Measurements from ENCODE around the gene GART.

- TF ChIP-seq CTCF (IDR thresholded peaks at IDR 0.05) (no peak), HDAC2 (IDR thresholded peaks at IDR 0.05) (no peak), SREBF2 (IDR thresholded peaks at IDR 0.05) (no peak), ELK1 (IDR thresholded peaks at IDR 0.05; ENCODE audit: low read depth, low read length) (no peak), POLR2A (IDR thresholded peaks at IDR 0.05; ENCODE audit: low read length) (no peak)
These were observed 45.0 kb upstream of the GART start for GRCh38 chr21:33586927-33587326.

All from A549 (cell line).